K562 (cell line): ENCODE results near the gene HCN1. TPM values are rescaled to one million over a fixed set of nuclear protein-coding genes. Genes with fewer than 3 reads are reported as not detected.

ENCODE experiments used
- ATAC-seq: fragments of 200-7000 bp; cut with Tn5 transposase; 3 replicates; pipeline ENCODE4 v1.9.1; 2020; ENCODE audit warnings: moderate library complexity
- BruUV-seq: library from RNA; stranded (reverse); fragments of 400-500 nt; replicated peaks from 2 replicates; lab custom pipeline; 2021; lab: Mats Ljungman, UMichigan
- CTCF ChIA-PET: fragments of 300-600 bp; formaldehyde crosslinking; extraction: SDS; loops from one replicate; lab custom pipeline; 2021; ENCODE audit warnings: low intra/inter-chr PET ratio; lab: Yijun Ruan, JAX
- POLR2A ChIA-PET: fragments of 300-600, 350-650 bp; sonication (Branson Sonifier 250); formaldehyde crosslinking; extraction: SDS; loops from one replicate; lab custom pipeline; 2021; ENCODE audit warnings: antibody characterized with exemption, inconsistent platforms; lab: Yijun Ruan, JAX
- DNase-seq, 4 experiments: peaks; one replicate each; pipeline versions ENCODE4 v3.0.0 to v3.0.0-alpha.2; 2011 to 2018; ENCODE audit warnings: low spot score in 3 of 4, mixed read lengths in 3 of 4; ENCODE audit errors: extremely low read depth in 1 of 4
- FAIRE-seq: peaks from 2 replicates; lab custom pipeline; 2011; peaks lifted over from hg19 to GRCh38; lab: Jason Lieb, UNC
- H2AFZ ChIP-seq: 2 replicates; pipeline ENCODE4 v1.6.0; 2011; ENCODE audit warnings: low read depth, low read length, control low read depth, inconsistent platforms
- H3K27ac ChIP-seq: fragments of 200-600 bp; 3 replicates; pipeline ENCODE4 v1.8.0; 2011; ENCODE audit warnings: low read depth, mild to moderate bottlenecking, control low read depth, inconsistent platforms, low read length, moderate library complexity, mixed read lengths; ENCODE audit errors: extremely low read depth
- H3K27me3 ChIP-seq, 2 experiments: fragments of 300-600 bp in 1 of 2; 2 replicates in 1 of 2; 3 replicates in 1 of 2; pipeline versions ENCODE4 v1.6.0 to v1.8.0; 2011; ENCODE audit warnings: inconsistent platforms in 2 of 2, low read length in 2 of 2, mild to moderate bottlenecking in 1 of 2, mixed read lengths in 1 of 2, moderate library complexity in 1 of 2; ENCODE audit not compliant: control insufficient read depth in 2 of 2, insufficient read depth in 2 of 2
- H3K36me3 ChIP-seq: fragments of 300-600 bp; 3 replicates; pipeline ENCODE4 v1.8.0; 2011; ENCODE audit warnings: mild to moderate bottlenecking, low read length, inconsistent platforms; ENCODE audit not compliant: control insufficient read depth, insufficient read depth
- H3K4me1 ChIP-seq, 2 experiments: fragments of 200-600 bp in 1 of 2; replicated peaks in 1 of 2; 2 replicates in 1 of 2; 3 replicates in 1 of 2; pipeline versions ENCODE4 v1.5.1 to v1.8.0; 2011; ENCODE audit warnings: inconsistent platforms in 2 of 2, low read length in 2 of 2, mild to moderate bottlenecking in 1 of 2, mixed read lengths in 1 of 2, moderate library complexity in 1 of 2; ENCODE audit not compliant: control insufficient read depth in 2 of 2, insufficient read depth in 2 of 2
- H3K4me2 ChIP-seq: 2 replicates; pipeline ENCODE4 v1.6.1; 2011; ENCODE audit warnings: low read length, control low read depth, inconsistent platforms, mixed read lengths; ENCODE audit not compliant: insufficient read depth
- H3K4me3 ChIP-seq: fragments of 200-600 bp; sonication (generic), shearing (Covaris generic); 2 replicates; pipeline ENCODE4 v1.5.1; 2016; ENCODE audit warnings: control low read depth, inconsistent platforms
- H3K79me2 ChIP-seq: fragments of 200-600 bp; 3 replicates; pipeline ENCODE4 v1.8.0; 2011; ENCODE audit warnings: low read length, inconsistent platforms; ENCODE audit not compliant: control insufficient read depth, insufficient read depth
- H3K9ac ChIP-seq, 2 experiments: 2 replicates each; pipeline versions ENCODE4 v1.6.0 to v1.6.1; 2011; ENCODE audit warnings: low read depth in 2 of 2, low read length in 2 of 2, control low read depth in 1 of 2, inconsistent platforms in 1 of 2, mild to moderate bottlenecking in 1 of 2, mixed read lengths in 1 of 2; ENCODE audit not compliant: insufficient read depth in 1 of 2
- H3K9me1 ChIP-seq: one replicate; pipeline ENCODE4 v1.6.0; 2011; ENCODE audit warnings: inconsistent platforms, mild to moderate bottlenecking, low read length, moderate library complexity; ENCODE audit not compliant: control insufficient read depth, insufficient read depth
- H3K9me3 ChIP-seq: replicated peaks from 2 replicates; pipeline ENCODE4 v1.5.1; 2011; ENCODE audit warnings: low read depth, low read length, inconsistent platforms; ENCODE audit not compliant: control insufficient read depth, insufficient read depth
- H4K20me1 ChIP-seq: replicated peaks from 2 replicates; pipeline ENCODE4 v1.6.1; 2011; ENCODE audit warnings: low read length, inconsistent platforms, mixed read lengths; ENCODE audit not compliant: control insufficient read depth, insufficient read depth
- MCM5 ChIP-seq: fragments of 450-650 bp; IDR thresholded peaks from 2 replicates; pipeline ENCODE4 v1.6.1; 2016; ENCODE audit warnings: low read depth
- NCOA2 ChIP-seq, 2 experiments: fragments of 450-650 bp; IDR thresholded peaks; 2 replicates each; pipeline ENCODE4 v1.6.1; 2018; ENCODE audit warnings: mild to moderate bottlenecking in 2 of 2, moderate library complexity in 1 of 2; ENCODE audit not compliant: partially characterized antibody in 2 of 2
- PRMT5 ChIP-seq: sonication (generic); formaldehyde crosslinking; IDR thresholded peaks from 2 replicates; pipeline ENCODE4 v1.5.0; 2020; ENCODE audit warnings: missing genetic modification reagents
- SRSF3 ChIP-seq: fragments of 200-400 bp; formaldehyde crosslinking; IDR thresholded peaks from 2 replicates; pipeline ENCODE4 v1.6.1; 2016; ENCODE audit warnings: mild to moderate bottlenecking, low read length, moderate library complexity; ENCODE audit not compliant: insufficient read depth
- U2AF2 ChIP-seq: fragments of 200-400 bp; formaldehyde crosslinking; optimal IDR thresholded peaks from 2 replicates; pipeline ENCODE3; 2017; ENCODE audit warnings: low read depth, mild to moderate bottlenecking, low read length
- ZKSCAN8 ChIP-seq: fragments of 200-800 bp; sonication (Bioruptor generic); IDR thresholded peaks from 2 replicates; pipeline ENCODE4 v1.6.1; 2016; ENCODE audit warnings: missing genetic modification characterization, missing compliant biosample characterization
- WGBS: fragments of 100-300 bp; shearing (Covaris generic); methylation state at CpG from one replicate; pipeline ENCODE4 v1.1.6; 2016; ENCODE audit warnings: low coverage, mixed read lengths; ENCODE audit not compliant: insufficient coverage; ENCODE audit errors: missing lambda C conversion rate; 5-methylcytosine and 5-hydroxymethylcytosine counted together
- in situ Hi-C: fragments of 300-500 bp; cut with MboI; formaldehyde crosslinking; loops from 4 replicates; pipeline ENCODE4 v1.15.0; 2018; ENCODE audit warnings: inconsistent platforms, mixed read lengths
- intact Hi-C: fragments of 100-400 bp; cut with micrococcal nuclease; formaldehyde crosslinking; loops from 2 replicates; pipeline ENCODE4 v1.14.2; 2022
- polyA plus RNA-seq, 8 experiments: library from polyadenylated mRNA; depleted of rRNA in 4 of 8; stranded (reverse) in 5 of 8; unstranded in 3 of 8; fragments of >200 nt; fragmentation: Nextera tagmentation in 2 of 8; fragmentation: Illumina TruSeq in 1 of 8; extraction: Ambion mirVana in 2 of 8; extraction: Trizol in 1 of 8; gene quantifications; 2 replicates each; pipeline versions ENCODE4 v1.2.1 to v1.2.3, GENCODE V29; 2011 to 2014; ENCODE audit warnings: inconsistent platforms in 1 of 8, missing spikeins in 1 of 8
- total RNA-seq, 7 experiments: library from RNA; depleted of rRNA in 6 of 7; stranded (reverse); fragments of >200 nt in 6 of 7; fragmentation: Illumina TruSeq in 2 of 7; extraction: Trizol in 2 of 7; gene quantifications; 2 replicates each; pipeline versions ENCODE4 v1.2.1 to v1.2.3, GENCODE V29; 2011 to 2021; ENCODE audit warnings: low replicate concordance in 1 of 7
- TF ChIP-seq, protein P1 (sequence below): fragments of 250-450 bp; sonication (Bioruptor Pico); IDR thresholded peaks from 2 replicates; pipeline ENCODE4 v1.5.1; 2021; ENCODE audit warnings: mild to moderate bottlenecking

HCN1 gene
- total and polyA plus RNA-seq, 9 of the 15 experiments (the other 6 are each of a cell fraction or from before 2014, with no cell fraction given): not detected

DNA sequence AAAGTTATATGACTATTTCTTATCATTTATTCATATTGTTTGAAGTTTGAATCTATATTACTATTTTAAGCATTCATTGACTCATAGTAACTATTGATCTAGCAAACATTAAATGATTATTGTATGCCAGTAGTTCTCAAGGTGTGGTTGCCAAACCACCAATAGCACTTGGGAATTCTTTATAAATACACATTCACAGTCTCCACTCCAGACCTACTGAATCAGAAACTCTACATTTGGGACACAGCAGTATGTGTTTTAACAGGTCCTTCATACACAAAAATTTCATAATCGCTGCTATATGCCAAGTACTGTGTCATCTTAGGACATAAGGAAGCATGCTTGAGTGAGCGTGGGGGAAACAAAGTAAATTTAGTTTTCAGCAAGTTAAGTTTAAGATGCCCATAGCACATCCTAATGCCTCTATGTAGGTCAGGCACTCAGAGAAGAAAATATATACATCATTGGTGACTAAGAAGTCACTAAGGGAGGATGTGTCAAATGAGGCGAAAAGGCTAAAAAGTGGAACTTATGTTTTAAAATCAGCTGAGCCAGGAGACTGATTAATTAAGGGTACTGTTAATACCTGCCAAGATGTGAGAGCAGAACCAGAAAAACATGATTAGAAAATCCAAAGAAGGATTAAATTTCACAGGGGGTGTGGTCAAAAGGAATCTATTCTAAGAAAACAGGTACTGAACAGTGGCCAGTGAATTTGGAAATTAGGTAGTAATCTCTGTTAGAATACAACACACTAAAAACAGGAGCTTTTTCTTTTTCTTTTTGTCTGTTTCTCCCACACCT lies 340.8 kb downstream of the HCN1 start:
- H3K27me3 ChIP-seq: no peaks in the 10 kb centered on the region
- TF ChIP-seq SRSF3 (no peak), ZKSCAN8 (CRISPR knock-in tag) (no peak), MCM5 (no peak), U2AF2 (no peak), PRMT5 (CRISPR knock-in tag) (no peak), NCOA2 (IDR thresholded peaks at IDR 0.05; ENCODE audit: partially characterized antibody in 2 of 2) (no peak)
- TF ChIP-seq, protein P1, sequence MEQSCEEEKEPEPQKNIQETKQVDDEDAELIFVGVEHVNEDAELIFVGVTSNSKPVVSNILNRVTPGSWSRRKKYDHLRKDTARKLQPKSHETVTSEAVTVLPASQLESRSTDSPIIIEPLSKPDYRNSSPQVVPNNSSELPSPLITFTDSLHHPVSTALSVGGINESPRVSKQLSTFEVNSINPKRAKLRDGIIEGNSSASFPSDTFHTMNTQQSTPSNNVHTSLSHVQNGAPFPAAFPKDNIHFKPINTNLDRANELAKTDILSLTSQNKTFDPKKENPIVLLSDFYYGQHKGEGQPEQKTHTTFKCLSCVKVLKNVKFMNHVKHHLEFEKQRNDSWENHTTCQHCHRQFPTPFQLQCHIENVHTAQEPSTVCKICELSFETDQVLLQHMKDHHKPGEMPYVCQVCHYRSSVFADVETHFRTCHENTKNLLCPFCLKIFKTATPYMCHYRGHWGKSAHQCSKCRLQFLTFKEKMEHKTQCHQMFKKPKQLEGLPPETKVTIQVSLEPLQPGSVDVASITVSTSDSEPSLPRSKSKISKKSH (CRISPR knock-in tag): no peak
- TF ChIP-seq, all 486 proteins: peak for 0
- POLR2A ChIA-PET: no interaction called here
- intact Hi-C loops: no loop called here
- Histone ChIP-seq H3K36me3 (no peaks in the 10 kb centered on the region), H3K9me1 (no peaks in the 10 kb centered on the region), H3K4me2 (no peak overlapping the region), H3K9me3 (peaks cover 2% of the 10 kb centered on the region; the same call in 1 of the 2 replicates), H3K4me1 (no peaks in the 10 kb centered on the region), H3K9ac (no peak overlapping the region), H4K20me1 (no peaks in the 10 kb centered on the region), H3K27ac (no peak overlapping the region), H3K4me3 (no peak overlapping the region), H3K79me2 (no peaks in the 10 kb centered on the region), H2AFZ (no peak overlapping the region)
- in situ Hi-C loops: no loop called here
- no peak for ATAC-seq
- CTCF ChIA-PET: no interaction called here
- no peak for FAIRE-seq
- WGBS: 0% methylated on average over 3 of the region's 3 CpGs
- no TSS peak for BruUV-seq
- DNase-seq: no peak
